Stimulated activated CD4-positive, alpha-beta T cell treated with anti-CD3 and anti-CD28 coated beads, Interleukin-2, amount 100 ng/mL, for 48 hours (primary cell): Measurements from ENCODE around the gene H1-8.
"Not testable (repeated sequence)": the region's sequence is repeated elsewhere in the genome, so short reads cannot be mapped to it uniquely, and the experiment has no call there.

Source experiments
- DNase-seq, 2 donors: peaks; one replicate each; pipeline ENCODE4 v3.0.0-alpha.2; 2020

The H1-8 gene, protein sequence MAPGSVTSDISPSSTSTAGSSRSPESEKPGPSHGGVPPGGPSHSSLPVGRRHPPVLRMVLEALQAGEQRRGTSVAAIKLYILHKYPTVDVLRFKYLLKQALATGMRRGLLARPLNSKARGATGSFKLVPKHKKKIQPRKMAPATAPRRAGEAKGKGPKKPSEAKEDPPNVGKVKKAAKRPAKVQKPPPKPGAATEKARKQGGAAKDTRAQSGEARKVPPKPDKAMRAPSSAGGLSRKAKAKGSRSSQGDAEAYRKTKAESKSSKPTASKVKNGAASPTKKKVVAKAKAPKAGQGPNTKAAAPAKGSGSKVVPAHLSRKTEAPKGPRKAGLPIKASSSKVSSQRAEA

DNA sequence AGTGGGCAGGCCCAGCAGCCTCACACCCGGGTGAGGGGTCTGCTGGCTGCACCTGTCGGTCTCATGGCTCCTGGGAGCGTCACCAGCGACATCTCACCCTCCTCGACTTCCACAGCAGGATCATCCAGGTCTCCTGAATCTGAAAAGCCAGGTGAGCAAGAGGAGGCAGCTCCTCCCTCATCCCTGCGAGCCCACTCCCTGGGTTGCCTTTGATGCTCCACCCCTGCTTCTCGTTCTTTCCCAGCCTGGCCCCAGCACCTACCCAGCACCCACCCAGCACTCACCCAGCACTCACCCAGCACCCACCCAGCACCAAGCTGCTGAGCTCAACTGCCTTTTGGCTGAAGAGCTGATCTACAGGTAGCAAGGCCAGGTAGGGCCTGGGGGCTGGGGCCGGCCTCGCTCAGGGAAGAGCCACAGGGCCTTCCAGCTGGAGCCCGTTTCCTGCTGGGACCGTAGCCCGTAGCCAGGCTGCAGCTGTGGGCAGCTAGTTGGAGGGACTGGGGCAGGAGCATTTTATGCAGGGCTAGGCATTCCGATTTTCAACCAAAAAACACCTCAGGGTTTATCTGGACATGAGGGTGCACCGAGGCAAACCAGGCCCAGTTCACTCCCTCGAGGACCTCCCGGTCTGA lies at the start of gene H1-8:
H1-8 (plus strand) TSS at position 20 of the 635 bp plus-strand sequence; CDS start at position 64, 44 bp downstream.
- no peak for DNase-seq

DNA sequence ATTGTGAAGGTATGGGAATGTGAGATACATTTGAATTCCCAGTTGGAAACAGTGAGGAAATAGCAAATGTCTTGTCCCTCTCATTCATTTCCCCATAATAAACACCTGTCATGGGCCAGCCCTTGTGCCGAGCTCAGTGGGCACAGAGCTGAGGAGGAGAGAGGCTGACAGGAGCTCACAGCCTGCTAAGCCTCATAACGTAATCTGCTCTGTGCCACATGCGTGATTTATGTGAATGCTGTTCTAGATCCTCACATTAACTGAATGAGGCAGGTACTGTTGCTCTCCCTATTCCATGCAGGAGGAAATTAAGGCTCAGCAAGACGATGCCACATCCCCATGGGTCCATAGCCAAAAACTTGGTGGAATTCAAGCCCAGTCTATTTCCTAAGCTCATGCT lies 49.8 kb upstream of the H1-8 start:
- no peak for DNase-seq

DNA sequence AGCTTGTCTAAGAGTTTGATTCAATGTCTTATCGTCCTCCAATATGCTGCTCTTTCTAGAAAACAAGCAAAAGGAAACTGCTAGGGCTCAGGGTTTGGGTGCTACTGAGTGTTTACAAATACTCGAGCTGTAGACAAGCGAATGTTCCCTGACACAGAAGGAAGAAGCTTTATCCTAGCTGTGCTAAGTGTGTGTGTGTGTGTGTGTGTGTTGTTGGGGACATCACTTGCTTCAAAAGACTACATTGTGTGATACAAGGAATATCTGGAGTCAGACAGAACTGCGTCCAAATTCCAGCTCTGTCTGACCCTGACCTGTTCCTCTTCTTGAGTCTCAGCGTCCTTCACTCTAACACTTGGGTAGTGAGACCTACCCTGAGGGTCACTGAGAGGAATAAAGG lies 48.5 kb upstream of the H1-8 start:
- not testable (repeated sequence) for DNase-seq

DNA sequence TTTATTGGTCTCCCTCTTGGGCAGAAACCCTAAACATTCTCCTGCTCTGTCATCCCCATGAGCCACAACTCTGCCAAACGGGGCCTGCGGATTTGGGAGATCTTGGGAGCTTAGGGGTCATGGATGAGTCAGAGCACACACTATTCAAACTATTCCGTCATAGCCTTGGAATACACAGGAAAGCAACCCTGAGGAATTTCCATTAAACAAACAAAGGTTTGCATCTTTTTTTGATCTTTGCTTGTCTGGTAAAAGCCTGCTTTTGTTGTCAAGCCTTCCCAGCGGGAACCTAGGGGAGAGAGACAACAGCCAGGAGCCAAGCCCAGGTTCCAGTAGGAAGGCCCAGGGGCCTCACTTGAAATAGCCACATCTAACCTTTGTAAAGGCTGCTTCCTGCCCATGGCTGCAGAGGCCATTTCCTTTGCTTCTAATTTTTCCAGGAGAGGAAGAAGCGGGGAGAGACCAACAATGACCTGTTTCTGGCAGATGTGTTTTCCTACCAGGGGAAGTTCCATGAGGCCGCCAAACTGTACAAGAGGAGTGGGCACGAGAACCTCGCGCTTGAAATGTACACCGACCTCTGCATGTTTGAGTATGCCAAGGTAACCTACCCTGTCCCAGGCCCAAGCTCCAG lies 47.9 kb upstream of the H1-8 start:
- DNase-seq, result not testable (repeated sequence)

DNA sequence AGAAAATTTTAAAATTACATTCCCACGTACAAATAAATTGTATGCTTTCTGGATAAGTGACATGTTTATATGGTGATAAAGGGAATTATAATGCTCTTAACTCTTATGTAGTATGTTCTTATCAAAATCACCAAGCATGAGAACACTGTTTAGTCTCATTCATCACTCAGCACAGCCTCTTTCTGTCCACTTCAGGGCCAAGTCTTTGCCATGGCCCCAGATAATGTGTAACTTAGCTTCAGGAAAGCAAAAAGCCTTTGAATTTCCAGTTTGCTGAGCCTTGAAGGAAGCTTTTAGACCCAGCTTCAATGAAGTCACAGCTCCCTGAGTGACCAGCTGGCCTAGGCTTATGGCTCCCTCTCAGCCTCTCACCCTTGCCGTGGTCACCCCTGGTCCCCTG lies 45.1 kb upstream of the H1-8 start:
- not testable (repeated sequence) for DNase-seq

DNA sequence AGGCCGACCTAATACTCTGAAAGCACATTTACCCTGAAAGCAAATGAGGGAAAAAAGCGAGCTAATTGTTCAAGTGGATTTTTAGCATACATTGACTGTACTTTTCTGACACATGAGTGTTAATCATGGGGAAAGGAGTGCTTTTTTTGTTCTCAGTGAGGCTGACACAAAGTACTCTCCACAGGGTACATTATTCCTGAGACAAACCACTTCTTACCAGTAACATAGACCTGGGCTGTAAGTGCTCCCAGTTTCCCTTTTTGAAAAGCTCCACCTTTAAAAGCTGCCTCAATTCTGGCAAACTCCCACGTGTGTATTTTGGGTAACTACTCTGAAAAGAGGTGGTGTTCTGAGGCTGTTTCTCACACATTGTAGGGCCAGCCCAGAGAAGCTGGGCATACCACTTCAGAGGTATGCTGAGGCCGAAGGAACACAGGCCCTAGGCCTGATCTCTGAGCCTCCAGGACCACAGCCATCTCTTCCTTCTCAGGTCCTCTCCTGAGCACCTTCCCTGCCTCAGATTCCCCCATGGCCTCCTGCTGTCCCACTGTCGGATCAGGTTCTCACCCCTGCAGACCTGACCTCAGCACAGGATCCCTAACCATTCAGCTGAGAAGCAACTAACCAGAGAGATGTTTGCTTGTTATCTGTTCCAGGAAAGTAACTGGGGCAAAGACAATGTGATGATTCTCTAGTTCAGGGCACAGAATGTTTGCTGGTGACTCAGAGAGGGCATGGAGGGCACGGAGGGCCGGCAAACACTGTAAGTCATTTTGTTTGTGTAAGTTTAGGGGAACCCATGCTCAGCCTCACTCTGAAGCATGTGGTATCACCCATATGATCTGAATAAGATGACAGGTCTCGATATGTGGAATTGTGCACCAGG lies 44.1 kb upstream of the H1-8 start:
- DNase-seq, result not testable (repeated sequence)

DNA sequence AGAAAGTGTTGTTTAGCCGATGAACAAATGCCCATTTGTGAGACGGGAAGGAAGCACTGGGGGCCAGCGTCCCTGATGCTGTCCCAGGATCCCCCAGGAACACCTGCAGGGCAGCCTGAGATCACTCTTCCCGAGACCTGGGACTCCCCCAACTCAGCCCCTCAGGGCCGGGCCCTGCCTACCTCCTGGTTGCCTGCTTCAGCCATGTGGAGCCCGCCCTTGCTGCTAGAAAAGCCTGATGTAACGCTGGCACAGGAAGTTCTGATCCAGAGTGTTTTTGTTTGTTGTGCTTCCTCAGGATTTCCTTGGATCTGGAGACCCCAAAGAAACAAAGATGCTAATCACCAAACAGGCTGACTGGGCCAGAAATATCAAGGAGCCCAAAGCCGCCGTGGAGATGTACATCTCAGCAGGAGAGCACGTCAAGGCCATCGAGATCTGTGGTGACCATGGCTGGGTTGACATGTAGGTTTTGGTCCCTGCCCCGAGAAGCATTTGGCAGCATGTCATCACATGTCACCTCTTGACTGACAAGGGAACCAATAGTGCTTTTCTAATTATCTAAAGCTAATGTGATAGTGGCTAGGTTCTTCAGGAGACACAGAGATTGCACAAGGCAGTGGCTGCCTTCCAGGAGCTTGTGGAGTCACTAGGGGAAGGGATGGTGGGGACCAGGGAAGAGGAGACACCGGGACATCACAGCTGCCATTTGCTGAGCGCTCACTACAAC lies 43.2 kb upstream of the H1-8 start:
- not testable (repeated sequence) for DNase-seq

DNA sequence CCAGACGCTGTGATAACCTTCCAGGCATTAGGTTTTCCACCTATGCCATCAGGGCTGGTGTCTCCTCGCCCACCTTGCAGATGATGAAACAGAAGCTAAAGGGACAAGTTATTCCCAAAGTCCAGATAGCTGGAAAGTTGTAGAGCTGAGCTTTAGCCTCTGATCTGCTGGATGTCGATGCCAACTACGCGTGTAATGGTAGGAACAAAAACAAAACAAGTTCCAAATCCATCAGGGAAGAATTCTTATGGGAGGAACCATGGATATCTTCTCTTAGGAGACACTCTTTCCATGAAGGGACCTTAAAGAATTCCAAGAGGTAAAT lies 42.7 kb upstream of the H1-8 start:
- DNase-seq, result no peak

DNA sequence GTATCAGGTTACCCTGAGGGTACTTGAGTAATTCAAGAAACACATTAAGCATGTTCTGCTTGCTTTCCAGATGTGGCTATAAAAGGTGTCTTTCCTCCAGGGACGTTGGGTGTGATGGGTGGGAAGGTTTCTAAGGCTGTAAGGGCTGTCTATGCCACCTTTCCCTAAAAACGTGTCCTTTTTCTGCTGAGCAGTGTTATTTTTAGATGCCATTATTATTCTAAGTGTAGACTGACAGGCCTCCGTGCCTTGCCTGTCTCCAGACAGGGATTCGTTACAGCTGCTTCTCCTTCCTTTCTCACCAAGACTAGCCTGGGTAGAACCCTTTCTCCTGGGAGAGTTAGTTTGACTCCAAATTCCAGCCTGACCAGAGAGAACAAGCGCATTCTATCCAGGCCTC lies 41.3 kb upstream of the H1-8 start:
- no peak for DNase-seq

DNA sequence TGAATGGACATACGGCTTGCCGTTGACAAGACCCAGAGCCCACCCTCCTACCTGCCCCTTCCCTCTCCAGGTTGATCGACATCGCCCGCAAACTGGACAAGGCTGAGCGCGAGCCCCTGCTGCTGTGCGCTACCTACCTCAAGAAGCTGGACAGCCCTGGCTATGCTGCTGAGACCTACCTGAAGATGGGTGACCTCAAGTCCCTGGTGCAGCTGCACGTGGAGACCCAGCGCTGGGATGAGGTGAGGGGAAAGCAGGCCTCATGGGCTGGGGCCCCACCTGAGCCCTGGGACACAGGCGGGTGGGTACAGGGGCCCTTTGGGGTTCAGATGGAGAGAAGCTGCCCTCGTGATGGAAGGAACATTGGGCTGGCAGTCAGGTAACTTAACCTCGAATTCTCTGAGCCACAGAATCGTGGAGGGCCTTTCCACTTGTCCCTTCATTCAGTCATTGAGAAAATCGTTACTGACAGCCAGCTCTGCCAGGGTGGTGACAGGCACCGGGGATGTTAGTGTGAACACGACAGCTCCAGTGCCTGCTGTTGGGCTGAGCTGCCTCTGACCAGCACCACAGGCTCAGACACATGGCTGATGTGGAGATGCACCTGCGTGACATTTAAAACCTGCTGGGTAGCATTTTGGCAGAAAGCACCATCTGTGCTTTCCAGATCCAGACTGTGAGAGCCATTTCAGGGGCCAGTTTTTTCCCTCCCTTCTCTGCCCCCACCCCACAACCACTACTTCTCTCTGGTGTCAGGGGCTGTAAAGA lies 40.1 kb upstream of the H1-8 start:
- DNase-seq, result no peak

DNA sequence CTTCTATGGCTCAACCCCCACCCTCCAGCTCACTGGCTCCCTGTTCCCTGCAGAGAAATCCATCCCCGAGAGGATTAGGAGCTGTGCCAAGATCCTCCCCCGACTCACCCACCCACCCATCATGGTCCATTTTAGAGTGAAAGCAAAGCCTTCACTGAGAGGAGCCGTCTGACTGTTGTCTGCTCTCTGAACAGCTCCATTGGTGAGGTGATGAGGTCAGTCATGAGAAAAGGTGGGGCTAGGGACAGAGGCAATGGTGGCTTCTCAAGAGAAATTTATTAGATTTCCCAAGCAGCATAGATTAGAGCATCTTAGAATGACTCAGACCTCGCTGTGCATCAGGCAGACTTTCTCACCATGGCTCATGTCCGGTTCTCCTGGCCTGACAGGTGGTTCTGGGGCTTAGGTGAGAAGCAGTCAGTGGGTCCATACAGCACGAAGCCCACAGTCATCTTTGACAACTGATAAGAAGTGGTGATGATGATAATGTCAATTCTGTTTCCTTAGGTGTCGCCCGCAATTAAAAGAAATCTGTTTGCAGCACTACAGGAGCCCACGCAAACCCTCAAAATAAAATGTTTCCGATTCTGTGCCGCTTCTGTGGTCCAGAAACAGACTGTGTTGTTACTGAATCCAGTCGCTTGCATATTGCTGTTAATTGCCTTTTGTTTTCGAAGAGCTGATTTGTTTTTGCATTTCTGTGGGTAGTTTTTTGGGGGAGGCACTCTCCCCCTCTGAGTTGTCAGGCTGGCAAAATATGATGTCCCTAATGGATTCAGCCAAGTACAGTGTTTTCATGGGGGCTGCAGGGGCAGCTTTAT lies 39.3 kb upstream of the H1-8 start:
- DNase-seq, result no peak

DNA sequence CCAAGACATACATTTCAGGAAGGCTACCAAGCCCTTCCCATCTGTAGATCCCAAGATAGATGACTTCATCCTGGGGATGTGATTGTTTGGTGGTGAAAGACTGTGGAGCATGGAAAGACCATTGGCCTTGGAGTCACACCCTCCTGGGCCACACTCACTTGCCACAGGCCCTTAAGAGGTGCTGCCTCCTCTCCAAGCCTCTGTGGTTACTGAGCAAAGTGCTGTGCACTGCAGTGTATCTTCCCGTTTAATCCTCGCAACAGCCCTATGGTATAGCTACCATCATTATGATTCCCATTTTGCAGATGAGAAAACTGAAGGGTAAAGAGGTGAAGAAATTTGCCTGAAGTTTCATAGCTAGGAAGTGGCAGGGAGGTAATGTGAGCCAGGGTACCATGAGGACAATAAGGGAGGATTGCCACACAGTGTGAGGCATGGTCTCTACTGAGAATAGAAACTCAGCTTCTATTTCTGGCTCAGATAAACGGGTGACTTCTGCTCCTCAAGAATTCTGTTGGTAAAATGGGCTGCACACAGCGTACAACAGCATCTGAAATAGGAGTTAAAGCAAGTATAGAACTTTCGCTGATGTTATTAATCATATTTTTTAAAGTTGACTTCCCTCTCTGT lies 38.4 kb upstream of the H1-8 start:
- no peak for DNase-seq

DNA sequence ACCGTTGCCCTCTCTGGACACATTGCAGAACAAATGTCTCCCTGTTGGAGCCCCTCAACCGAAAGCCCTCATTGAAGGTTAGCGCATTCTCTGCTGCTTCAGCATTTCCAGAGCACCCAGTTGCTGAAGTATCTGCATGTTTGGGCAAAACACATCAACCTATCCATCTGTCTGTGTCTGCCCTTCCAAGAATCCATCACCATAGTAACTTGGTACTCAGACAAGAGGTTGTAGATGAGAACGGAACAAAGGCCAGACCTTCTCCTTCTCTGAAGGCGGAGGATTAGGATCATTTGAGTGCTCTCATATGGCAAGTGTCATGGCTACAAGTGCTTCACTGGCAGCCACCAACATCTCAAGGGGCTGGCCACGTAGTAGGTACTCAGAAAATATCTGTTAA lies 37.6 kb upstream of the H1-8 start:
- DNase-seq, result no peak

DNA sequence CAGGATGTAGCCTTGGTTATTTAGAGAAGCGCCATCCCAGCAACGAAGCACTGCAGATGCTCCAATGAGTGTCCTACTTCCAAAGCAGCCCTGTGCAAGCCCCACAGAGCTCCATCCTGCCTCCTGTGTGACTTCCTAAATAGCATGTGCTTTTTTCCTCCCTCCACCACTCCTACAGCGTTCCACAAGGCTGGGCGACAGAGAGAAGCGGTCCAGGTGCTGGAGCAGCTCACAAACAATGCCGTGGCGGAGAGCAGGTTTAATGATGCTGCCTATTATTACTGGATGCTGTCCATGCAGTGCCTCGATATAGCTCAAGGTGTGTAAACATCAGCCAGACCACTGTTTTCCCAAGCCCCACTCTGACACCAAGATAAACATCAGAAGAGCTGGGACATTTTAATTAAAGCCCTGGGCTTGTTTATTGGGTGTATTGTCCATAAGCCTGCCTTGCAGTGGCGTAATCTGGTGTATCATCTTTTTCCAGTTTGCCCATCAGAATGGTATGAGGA lies 36.7 kb upstream of the H1-8 start:
- no peak for DNase-seq

DNA sequence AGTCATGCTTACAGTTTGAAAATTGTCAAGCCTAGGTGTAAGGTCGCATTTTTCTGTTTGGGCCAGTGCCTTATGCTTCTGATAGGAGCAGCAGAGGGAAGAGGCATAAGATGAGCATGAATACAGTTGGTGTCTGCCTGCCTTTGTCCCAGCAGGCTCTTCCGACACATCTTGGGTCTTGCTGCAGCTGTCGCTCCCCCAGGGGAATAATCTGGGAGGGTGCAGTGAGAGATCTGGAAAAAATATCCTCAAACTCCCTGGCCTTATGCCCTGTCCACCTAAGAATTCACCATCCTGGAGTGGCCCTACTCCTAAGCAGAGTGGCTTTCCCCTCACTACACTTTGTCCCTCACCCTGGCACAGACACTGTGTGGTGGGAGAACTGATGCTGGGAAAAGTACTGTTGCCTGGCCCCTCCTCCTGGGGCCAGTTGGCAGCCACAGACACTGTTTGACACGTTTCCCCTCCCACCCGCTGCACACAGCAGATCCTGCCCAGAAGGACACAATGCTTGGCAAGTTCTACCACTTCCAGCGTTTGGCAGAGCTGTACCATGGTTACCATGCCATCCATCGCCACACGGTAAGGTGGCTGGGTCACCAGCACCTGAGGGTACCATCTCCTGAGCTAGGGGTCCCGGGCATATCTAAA lies 35.7 kb upstream of the H1-8 start:
- DNase-seq, result no peak

DNA sequence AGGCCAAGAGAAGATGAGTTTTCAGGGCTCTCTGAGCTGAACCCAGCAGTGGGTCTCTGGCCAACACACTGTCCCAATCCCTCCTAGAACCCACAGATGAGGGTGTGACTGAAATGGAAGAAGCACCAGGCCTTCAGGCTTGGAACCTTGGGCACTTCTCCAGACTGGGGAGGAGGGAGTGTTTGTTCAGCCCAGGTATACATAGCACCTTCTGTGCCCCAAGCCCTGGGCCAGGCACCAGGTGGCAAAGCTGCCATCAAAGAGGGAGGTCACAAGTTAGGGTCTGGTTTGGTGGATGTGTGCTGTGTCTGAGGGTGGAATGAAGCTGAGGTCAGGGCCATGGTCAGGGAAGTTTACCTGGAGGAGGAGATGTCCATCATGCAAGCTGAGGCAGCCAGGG lies 30.4 kb upstream of the H1-8 start:
- DNase-seq, result no peak

DNA sequence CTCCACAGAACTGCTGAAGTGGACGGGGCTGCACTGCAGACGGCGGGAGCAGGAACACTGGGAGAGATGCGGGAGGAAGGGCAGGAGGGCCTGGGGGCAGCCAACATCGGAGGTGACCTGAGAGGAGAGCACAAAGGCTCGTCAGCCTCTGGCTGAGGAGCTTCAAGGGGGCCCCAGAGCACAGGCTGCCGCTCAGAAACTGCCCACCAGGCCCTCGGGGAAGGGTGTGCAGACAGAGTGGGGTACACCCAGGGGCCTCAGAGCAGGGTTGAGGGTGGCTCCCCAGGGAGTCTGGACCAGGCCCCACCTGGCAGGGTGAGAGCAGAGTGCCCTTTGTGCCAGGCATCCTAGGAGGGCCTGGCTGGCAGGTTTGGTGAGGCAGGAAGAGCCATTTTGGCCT lies 29.3 kb upstream of the H1-8 start:
- DNase-seq, result no peak

DNA sequence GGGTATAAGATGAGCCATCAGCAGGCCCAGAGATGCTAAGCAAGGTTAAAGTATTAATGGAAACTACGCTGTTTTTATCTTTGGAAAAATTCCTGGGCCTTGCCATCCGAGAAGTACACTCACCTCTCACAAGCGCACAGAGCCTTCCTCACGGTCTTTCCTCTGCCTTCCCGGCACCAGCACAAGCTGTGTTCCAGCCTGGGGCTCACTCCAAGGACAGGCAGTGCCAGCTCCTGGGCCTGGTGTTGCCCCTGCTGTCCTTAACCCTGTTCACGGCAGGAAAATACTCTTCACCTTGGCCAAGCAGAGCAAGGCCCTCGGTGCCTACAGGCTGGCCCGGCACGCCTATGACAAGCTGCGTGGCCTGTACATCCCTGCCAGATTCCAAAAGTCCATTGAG lies 28.9 kb upstream of the H1-8 start:
- no peak for DNase-seq

DNA sequence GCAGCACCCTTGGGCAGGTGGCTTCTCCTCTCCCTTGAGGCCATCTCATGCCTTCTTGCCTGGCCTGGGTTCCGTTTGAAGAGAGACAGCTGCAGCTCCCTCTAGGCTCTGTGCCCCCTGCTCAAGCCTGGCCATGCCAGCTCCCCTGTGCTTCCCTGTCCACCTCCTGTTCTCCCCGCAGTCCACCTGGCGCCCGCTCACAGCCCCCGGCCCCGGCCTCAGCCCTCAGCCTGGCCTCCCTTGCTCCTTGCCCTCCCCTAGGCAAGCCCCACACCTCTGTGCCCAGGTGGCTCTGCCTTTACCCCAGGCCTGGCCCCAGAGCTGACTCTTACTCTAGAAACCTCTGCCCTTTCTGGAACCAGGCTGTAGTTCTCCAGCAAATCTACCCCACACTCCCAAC lies 28.4 kb upstream of the H1-8 start:
- no peak for DNase-seq
